Measurements from ENCODE around the gene MRPL34. TPM values are rescaled to one million over a fixed set of nuclear protein-coding genes. Genes with fewer than 3 reads are reported as not detected.

Gene MRPL34
- total RNA-seq, 3 donors from 2014 or later = 88.5 to 139 (median 98.0) TPM

DNA sequence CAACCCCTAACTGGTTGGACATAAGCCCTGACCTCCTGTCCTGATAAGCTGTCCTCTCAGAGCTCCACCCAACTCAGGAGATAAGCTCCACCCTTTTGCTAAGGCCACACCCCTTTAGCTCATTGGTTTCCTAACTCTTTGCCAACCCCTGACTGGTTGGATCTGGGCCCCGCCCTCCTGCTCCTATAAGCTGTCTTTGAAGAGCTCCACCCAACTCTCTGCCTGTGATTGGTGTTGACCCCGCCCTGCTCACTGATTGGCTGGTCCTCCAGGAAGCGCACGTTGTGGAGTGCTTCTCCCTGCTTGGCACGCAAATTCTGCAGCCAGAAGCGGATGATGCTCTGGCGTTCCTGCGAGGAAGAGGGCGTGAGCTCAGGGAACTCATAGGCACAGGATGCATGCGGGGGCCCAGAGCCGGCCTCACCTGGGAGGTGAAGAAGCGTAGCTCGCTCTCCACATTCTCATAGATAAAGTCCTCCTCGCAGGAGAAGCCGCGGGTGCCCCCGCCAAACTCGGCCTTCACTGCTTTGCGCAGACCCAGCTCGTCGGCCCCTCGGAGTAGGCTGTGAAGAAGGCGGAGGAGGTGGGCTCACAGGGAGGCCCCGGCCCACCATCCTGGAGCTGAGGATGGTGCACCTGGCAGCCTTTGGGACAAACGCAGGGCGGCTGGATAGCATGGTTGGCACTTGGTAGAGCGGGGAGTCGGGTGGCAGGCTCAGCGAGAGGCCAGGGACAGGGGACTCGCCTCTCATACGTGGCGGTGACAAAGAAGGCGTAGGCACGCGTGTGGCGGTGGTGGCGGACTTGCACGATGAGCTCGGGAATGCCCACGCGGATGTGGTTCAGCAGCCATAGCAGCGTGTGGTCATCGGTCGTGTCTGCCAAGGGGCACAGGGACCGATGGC is 27.3 kb downstream of the MRPL34 start:
- intact Hi-C loops (cut with DNase I; ENCODE audit: low total_unique reads) = no loop called here

DNA sequence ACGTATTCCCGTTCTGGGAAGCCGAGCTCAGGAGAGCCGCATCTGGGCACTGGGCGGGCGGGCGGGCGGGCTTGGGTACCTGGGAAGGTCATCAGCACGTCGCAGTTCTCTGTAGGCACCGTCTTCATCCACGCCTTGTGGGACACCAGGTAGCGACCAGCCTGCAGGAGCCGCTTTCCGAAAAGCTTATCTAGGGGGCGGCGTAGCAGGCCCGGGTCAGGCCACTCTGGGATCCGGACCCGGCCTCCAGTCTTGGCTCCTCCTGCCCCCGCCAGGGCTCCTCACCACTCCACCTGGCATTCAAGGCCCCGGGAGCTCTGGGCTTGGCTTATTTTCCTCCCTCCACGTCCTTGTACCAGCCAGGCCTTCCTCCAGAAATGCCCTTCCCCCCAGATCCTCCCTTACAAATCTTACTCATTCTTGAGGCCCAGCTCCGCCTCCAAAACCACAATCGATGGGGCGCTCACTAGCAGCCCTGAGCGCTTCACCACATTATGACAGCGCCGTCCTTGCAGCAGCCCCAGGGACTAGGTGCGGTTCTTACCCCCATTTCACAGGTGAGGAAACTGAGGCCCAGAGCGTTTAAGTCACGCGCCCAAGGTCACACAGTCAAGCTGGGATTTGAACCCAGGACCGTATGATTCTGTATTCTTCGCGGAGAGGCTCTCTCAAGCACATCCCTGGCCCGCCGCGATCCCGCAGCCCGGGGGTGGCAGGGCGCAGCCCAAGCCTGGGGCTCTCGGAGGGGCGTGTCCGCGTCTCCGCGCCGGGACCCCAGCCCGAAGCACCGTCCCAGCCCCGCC is 28.1 kb downstream of the MRPL34 start:
- H3K36me3 ChIP-seq = no peaks in the 10 kb centered on the region
- peaks cover 5 to 13% of the 10 kb centered on the region in 2 donors for H3K4me1 ChIP-seq
- H3K27me3 ChIP-seq = no peaks in the 10 kb centered on the region
- intact Hi-C loops (cut with DNase I; ENCODE audit: low total_unique reads) = no loop called here
- no peaks in the 10 kb centered on the region for H3K9me3 ChIP-seq
- DNase-seq (ENCODE audit: low spot score in 2 of 2) = no peak
- peak overlapping the region; percentile 45 to 81 for H3K27ac ChIP-seq
- peak overlapping the region; percentile 69 to 90 (median 77) for H3K4me3 ChIP-seq
- no peak for TF ChIP-seq POLR2AphosphoS5 (IDR thresholded peaks at IDR 0.05)

More for the DNA sequence above, 27.3 kb downstream of the MRPL34 start:
- Histone ChIP-seq H3K4me3 (no peak overlapping the region), H3K36me3 (no peaks in the 10 kb centered on the region), H3K9me3 (no peaks in the 10 kb centered on the region), H3K4me1 (peaks cover 5 to 8% of the 10 kb centered on the region in 2 donors), H3K27me3 (no peaks in the 10 kb centered on the region), H3K27ac (no peak overlapping the region)
- no peak for TF ChIP-seq POLR2AphosphoS5 (IDR thresholded peaks at IDR 0.05)
- TF ChIP-seq POLR2A (IDR thresholded peaks at IDR 0.05) = no peak
- TF ChIP-seq, protein P1, sequence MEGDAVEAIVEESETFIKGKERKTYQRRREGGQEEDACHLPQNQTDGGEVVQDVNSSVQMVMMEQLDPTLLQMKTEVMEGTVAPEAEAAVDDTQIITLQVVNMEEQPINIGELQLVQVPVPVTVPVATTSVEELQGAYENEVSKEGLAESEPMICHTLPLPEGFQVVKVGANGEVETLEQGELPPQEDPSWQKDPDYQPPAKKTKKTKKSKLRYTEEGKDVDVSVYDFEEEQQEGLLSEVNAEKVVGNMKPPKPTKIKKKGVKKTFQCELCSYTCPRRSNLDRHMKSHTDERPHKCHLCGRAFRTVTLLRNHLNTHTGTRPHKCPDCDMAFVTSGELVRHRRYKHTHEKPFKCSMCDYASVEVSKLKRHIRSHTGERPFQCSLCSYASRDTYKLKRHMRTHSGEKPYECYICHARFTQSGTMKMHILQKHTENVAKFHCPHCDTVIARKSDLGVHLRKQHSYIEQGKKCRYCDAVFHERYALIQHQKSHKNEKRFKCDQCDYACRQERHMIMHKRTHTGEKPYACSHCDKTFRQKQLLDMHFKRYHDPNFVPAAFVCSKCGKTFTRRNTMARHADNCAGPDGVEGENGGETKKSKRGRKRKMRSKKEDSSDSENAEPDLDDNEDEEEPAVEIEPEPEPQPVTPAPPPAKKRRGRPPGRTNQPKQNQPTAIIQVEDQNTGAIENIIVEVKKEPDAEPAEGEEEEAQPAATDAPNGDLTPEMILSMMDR (IDR thresholded peaks at IDR 0.05) = no peak
- DNase-seq (ENCODE audit: low spot score in 2 of 2) = no peak

DNA sequence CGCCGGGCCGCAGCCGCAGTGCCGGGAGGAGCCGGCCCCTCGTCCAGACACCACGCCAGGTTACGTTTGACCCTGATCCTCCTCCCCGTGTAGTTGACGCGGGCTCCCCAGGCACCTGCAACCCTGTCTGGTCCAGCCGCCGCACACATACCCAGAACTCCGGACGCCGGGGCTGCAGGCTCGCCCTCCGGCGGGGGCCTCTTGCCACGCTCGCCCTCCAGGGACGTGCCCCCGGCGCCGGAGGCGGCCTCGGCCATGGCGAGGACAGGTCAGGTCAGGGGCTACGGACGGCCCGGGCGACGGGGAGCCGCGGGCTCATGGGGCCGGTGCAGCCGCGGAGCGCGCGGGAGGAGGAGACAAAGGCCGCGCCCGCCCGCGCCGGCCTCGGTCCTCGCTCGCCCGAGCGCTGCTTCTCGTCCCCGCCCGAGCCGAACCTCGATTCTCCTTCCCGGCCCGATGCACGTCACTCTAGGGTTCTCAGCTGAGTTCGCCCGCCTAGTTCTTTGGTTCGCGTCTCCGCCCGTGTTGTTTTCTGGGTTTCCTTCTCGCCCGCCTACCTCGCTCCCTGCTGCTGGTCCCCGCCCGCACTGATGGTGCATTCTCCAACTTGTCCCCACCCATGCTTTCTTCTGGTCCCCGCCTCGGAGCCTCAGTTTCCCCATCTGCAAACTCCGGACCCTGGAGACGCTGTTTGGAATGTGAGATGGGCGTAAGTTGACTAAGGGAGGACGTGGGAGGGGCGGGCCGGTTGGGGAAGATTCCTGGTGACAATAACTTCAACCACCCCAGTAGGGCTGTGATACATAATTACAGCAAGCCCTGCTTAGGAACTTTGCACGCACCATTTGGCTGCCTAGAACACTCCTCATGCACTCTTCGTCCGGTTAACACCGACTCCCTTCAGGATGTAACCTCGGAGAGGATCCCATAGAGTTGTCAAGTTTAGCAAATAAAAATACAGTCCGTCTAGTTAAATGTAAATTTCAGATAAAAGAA is 29.0 kb downstream of the MRPL34 start, which contains the start of gene ANO8:
Gene ANO8, minus strand, starts transcription at position 442 of the 996 bp plus-strand sequence. Its CDS starts 185 bp downstream, at position 257.
- H3K27me3 ChIP-seq = no peaks in the 10 kb centered on the region
- peak within 1 kb of the TSS; percentile 69 to 90 (median 77) for H3K4me3 ChIP-seq
- H3K9me3 ChIP-seq = no peaks in the 10 kb centered on the region
- H3K27ac ChIP-seq = peak within 1 kb of the TSS; percentile 45 to 81
- no peaks in the 10 kb centered on the region for H3K36me3 ChIP-seq
- peaks cover 5 to 13% of the 10 kb centered on the region in 2 donors for H3K4me1 ChIP-seq
- DNase-seq (ENCODE audit: low spot score in 2 of 2) = peak; percentile 86 to 93
- intact Hi-C loops (cut with DNase I; ENCODE audit: low total_unique reads) = no loop called here
- TF ChIP-seq, protein P1 (IDR thresholded peaks at IDR 0.05) = no peak
- peak in 2 of 3 donors; percentile 28 to 35 for TF ChIP-seq POLR2AphosphoS5 (IDR thresholded peaks at IDR 0.05)

DNA sequence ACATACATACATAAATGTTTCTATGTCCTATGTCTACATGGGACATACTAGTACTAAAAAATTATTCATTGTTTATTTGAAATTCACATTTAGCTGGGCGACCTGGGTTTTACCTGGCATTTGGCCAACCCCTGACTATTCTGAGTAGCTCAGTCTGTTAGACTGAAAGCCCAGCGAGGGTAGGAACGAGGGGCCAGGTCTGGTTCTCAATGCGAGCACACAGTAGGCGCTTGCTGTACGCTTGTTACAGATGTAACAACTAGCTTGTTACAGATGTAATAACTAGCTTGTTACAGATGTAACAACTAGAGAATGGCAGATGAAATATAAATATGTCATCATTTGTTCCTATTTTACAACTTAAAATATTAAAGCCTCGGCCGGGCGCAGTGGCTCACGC is 29.9 kb downstream of the MRPL34 start:
- intact Hi-C loops (cut with DNase I; ENCODE audit: low total_unique reads) = no loop called here
- no peak for TF ChIP-seq POLR2A (IDR thresholded peaks at IDR 0.05)
- TF ChIP-seq, protein P1 (IDR thresholded peaks at IDR 0.05) = no peak
- no peak for TF ChIP-seq POLR2AphosphoS5 (IDR thresholded peaks at IDR 0.05)
- Histone ChIP-seq H3K4me3 (peak overlapping the region in 2 of 3 donors; percentile 77 to 90), H3K4me1 (peaks cover 5 to 13% of the 10 kb centered on the region in 2 donors), H3K36me3 (no peaks in the 10 kb centered on the region), H3K9me3 (no peaks in the 10 kb centered on the region), H3K27ac (no peak overlapping the region), H3K27me3 (no peaks in the 10 kb centered on the region)
- no peak for DNase-seq (ENCODE audit: low spot score in 2 of 2)

Data from breast epithelium (tissue), 4 donors.